ENCODE measurements around the gene TIMP2.
A peak's percentile ranks its signal among the peaks of the same experiment; 100 is the strongest.
"Not testable (repeated sequence)": the region's sequence is repeated elsewhere in the genome, so short reads cannot be mapped to it uniquely, and the experiment has no call there.

TIMP2 gene

GRCh38 chr17:78925662-78926555, 722 bp upstream of the TIMP2 start:
- no peak for DNase-seq

DNA sequence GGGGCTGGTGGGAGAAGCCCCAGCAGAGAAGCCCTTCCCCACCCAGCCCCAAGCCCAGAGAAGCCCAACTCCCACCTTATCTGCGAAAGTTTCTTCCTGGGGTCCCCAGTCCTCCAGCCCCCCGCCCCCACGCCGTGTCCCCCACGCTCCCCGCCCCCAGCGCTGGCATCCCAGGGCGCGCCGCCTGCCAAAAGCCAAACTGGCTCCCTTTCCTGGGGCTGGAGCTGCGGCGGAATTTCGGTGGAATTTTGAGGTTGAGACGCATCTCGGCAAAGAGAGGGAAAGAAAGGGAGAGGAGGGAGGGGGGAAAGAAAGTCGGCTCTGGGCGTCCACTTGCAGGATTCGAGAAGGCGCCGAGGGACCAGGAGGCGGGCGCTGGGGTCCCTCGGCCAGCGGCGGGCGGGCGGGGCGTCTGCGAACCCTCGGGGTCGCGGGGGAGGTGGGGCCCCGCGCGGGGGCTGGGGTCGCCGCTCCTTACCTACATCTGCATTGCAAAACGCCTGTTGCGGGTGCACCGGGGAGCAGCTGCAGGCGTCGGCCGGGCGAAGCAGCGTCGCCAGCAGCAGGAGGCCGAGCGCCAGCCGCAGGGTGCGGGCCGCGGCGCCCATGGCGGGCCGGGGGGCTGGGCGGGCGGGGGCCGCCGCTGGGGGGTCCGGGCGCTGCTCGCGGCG, 571 bp downstream of the TIMP2 start:
- DNase-seq = no peak

- DNase-seq = peak; percentile 49
Observed at GRCh38 chr17:78923660-78924453, 1.3 kb downstream of the TIMP2 start.

DNA sequence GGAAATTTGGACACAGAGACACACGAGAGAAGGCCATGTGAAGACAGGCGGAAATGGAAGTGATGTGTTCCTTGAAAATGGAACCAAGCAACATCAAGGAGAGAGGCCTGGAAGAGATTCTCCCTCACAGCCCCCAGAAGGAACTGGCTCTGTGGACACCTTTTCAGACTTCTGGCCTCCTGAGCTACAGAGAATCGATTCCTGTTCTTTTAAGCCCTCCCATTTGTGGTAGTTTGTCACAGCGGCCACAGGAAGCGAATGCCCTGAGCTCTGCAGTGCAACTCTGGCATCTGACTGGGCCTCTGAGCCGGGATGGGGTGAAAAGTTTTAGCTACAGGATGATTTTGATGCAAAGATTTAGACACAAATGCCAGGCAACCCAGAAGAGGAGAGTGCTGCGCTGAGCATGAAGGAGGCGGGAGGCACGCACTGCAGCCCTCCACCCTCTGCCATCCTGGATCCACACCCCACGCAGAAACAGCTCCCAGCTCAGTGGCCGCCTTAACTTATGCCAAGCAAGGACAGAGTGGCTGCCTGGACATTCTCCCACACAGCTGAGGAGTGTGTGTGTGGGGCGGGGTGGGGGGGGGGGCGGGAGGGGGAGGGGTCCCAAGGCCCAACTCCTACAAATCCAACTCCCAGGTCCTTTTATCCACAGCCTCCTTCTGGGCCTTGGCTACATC, 2.2 kb downstream of the TIMP2 start:
- DNase-seq = no peak

DNA sequence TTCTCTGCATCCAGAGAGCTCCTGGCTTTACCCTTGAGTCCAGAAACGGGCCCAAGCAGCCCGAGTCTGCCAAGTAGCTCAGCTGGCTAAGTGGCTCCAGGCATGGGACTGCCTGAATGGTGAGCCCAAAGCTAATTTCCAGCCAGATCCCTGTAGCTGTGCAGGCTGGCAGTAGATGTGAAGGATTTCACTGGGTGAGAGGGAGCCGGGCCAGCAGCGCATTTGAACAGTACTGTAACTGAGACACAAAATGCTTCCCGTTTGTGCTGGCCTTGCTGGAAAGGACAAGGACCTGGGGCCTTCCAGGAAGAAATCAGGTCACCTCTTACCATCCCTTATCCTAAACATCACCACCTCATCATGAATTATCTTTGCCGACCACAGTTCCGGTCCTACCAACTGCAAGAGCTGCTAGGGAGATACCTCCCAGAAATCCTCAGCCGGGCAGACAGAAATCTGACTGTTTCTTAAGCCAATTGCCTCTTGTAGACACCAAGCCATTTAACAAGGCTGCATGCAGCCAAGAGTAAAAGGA, 3.7 kb downstream of the TIMP2 start:
- no peak for DNase-seq

- no peak for DNase-seq
Observed at GRCh38 chr17:78920528-78920927, 4.7 kb downstream of the TIMP2 start.

- DNase-seq = no peak
Observed at GRCh38 chr17:78919861-78920450, 5.2 kb downstream of the TIMP2 start.

GRCh38 chr17:78918979-78919378, 6.2 kb downstream of the TIMP2 start:
- no peak for DNase-seq

DNA sequence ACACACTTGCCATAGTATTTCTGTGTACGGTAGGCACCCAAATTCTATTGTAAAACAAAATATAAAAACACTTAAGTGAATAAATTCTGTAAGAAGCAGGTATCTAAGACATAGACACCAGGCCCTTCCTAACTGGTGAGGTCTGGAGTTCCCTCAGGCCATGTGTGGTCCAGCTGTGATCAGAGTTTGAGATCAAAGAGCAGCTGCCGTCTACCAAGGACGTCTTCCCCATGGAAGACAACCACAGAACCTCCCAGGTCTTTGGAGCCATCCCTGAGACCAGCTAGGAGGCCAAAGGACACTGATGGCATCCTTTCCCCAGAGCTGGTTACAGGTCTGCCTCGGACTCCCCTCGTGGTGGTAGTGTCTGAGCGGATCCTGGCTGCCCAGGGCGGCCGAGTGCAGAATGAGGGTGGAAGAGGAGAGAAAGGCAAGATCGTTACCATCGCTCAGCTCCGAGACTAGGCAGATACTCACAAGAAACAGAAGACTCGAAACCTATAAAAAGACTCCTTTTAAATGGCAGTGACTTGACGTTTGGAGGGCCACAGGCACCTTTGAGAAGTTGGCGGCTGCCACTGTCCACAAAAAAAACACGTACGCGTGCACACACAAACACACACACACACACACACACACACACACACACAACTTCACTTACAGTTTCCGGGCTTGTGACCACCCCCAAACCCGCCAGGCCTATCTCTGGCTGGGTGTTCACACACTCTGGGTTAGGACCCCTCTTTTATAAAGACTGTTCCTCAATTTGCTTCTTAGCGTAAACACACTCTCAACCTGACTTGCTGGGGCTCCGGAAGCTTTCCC, 7.5 kb downstream of the TIMP2 start:
- no peak for DNase-seq

GRCh38 chr17:78915872-78916632, 9.1 kb downstream of the TIMP2 start:
- no peak for DNase-seq

GRCh38 chr17:78913115-78913514, 12.1 kb downstream of the TIMP2 start:
- DNase-seq = no peak

- DNase-seq = no peak
Observed at GRCh38 chr17:78912082-78912481, 13.1 kb downstream of the TIMP2 start.

- DNase-seq = not testable (repeated sequence)
Observed at GRCh38 chr17:78911543-78911942, 13.6 kb downstream of the TIMP2 start.

- no peak for DNase-seq
Observed at GRCh38 chr17:78910497-78911284, 14.5 kb downstream of the TIMP2 start.

DNA sequence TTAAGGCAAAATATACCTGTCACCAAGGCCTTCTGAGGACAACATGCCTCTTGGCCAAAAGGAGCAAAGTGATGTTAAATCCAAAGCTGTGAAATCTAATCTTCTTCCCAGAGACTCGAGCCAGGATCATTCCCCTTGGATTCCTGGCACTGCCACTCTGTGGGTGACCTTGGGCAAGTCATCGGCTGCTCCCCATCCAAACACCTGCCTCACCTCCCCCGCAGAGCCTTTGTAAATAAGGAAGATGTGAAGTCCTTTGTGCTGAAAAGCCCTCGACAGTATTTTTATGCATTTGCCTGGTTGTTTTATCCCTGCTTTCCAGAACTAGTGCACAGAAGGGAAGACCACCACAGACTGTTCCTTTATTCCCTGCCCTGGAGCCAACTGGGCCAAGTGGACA, 16.8 kb downstream of the TIMP2 start:
- DNase-seq = no peak

DNA sequence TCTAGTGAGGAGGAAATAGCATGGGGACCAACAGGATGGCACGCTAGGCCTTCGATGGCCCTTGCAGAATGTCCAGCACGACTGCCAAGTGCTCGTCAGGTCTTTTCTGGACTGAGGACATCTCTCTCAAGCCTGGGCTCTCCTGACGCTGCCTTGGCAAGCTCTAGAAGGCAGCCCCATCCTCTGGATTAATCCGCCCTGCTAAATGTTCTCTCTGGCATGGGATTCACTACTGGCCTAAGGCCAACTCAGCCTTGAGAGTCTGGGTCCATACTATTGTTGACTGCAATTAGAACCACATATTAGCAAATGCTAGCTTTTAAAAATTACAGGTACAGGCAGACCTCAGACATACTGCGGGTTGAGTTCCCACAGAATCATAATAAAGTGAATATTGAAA, 19.6 kb downstream of the TIMP2 start:
- no peak for DNase-seq

- no peak for DNase-seq
Observed at GRCh38 chr17:78905116-78905515, 20.1 kb downstream of the TIMP2 start.

DNA sequence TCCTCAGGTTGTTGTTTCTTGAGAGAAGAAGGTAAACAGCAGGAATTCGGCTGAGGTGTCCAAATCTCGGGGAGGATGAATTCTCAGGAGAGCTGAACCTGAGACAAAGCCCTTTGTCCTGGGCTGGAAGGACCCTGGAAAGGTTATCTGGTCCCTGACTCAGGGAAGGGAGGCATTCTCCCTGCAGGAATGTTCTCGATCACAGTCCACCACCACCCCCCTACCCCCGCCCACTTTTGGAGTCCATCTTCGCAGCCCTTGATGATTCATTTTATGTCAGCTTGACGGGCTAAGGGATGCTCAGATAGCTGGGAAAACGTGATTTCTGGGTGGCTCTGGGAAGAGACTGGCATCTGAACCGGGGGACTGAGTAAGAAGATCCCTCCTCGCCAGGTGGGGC, 20.8 kb downstream of the TIMP2 start:
- no peak for DNase-seq

GRCh38 chr17:78903101-78903779, 21.9 kb downstream of the TIMP2 start, which contains the start of gene CEP295NL:
TSS of gene CEP295NL (minus strand) at chr17:78903201. CDS start at chr17:78901828, 1,373 bp downstream.
- no peak for DNase-seq

Measured in activated naive CD4-positive, alpha-beta T cell treated with Interleukin-2 at 50 U/mL for 16 hours (primary cell).